A549 (cell line): ENCODE data around the gene RGS19. TPM values are rescaled to one million over a fixed set of nuclear protein-coding genes. Genes with fewer than 3 reads are reported as not detected.

Source experiments
- ATAC-seq, 2 experiments: fragments of 200-7000 bp in 1 of 2; fragments of >200 bp in 1 of 2; cut with Nextera tagmentation in 1 of 2; cut with Tn5 transposase in 1 of 2; 3 replicates each; pipeline versions ENCODE4 v1.8.0 to v1.9.1; 2018 to 2020; ENCODE audit warnings: mild to moderate bottlenecking in 1 of 2, moderate library complexity in 1 of 2
- CTCF ChIA-PET: fragments of 300-600 bp; sonication (Branson Sonifier 250); formaldehyde crosslinking; extraction: SDS; loops from one replicate; lab custom pipeline; 2021; ENCODE audit warnings: antibody characterized with exemption, inconsistent platforms; lab: Yijun Ruan, JAX
- POLR2A ChIA-PET: fragments of 350-600 bp; formaldehyde crosslinking; extraction: SDS; loops from one replicate; lab custom pipeline; 2021; ENCODE audit warnings: antibody characterized with exemption, inconsistent platforms; lab: Yijun Ruan, JAX
- DNase-seq, 2 experiments: peaks; one replicate each; pipeline versions ENCODE4 v3.0.0 to v3.0.0-alpha.2; 2011 to 2016; ENCODE audit warnings: low read depth in 1 of 2, low spot score in 1 of 2
- FAIRE-seq: peaks from 2 replicates; lab custom pipeline; 2011; peaks lifted over from hg19 to GRCh38; lab: Jason Lieb, UNC
- H3K27ac ChIP-seq, 2 experiments: fragments of >200 bp; sonication (Bioruptor Twin); formaldehyde crosslinking; 3 replicates each; pipeline ENCODE4 v1.5.1; 2016 to 2017
- H3K4me1 ChIP-seq: fragments of >200 bp; sonication (Bioruptor Twin); formaldehyde crosslinking; 3 replicates; pipeline ENCODE4 v1.6.1; 2016
- H3K4me2 ChIP-seq: fragments of >200 bp; sonication (Bioruptor Twin); formaldehyde crosslinking; 3 replicates; pipeline ENCODE4 v1.6.1; 2016
- H3K4me3 ChIP-seq: fragments of >200 bp; sonication (Bioruptor Twin); formaldehyde crosslinking; 3 replicates; pipeline ENCODE4 v1.5.1; 2016
- H3K9me3 ChIP-seq: fragments of >200 bp; sonication (Bioruptor Twin); formaldehyde crosslinking; 3 replicates; pipeline ENCODE4 v1.6.1; 2016
- CEBPB ChIP-seq, 2 experiments: fragments of >200 bp in 1 of 2; sonication (Bioruptor Twin) in 1 of 2; formaldehyde crosslinking in 1 of 2; IDR thresholded peaks; 2 replicates each; pipeline ENCODE4 v1.6.1; 2012 to 2016
- EHF ChIP-seq: fragments of 250-450 bp; sonication (Bioruptor Pico); IDR thresholded peaks from 2 replicates; pipeline ENCODE4 v1.5.0; 2020; ENCODE audit warnings: mild to moderate bottlenecking
- EHMT2 ChIP-seq: fragments of 200-600 bp; sonication (generic); IDR thresholded peaks from 2 replicates; pipeline ENCODE4 v1.6.1; 2016; ENCODE audit warnings: antibody characterized with exemption, low read depth, mild to moderate bottlenecking, moderate library complexity
- FOSL2 ChIP-seq, 2 experiments: fragments of 450-650 bp in 1 of 2; fragments of >200 bp in 1 of 2; sonication (Bioruptor Twin) in 1 of 2; formaldehyde crosslinking; IDR thresholded peaks; 2 replicates each; pipeline versions ENCODE4 v1.5.0 to v1.6.1; 2016 to 2020; ENCODE audit warnings: mild to moderate bottlenecking in 1 of 2, moderate library complexity in 1 of 2
- GATA3 ChIP-seq: IDR thresholded peaks from 2 replicates; pipeline ENCODE4 v1.6.1; 2012; ENCODE audit warnings: borderline replicate concordance
- HEYL ChIP-seq: fragments of 250-450 bp; sonication (Bioruptor Pico); IDR thresholded peaks from 2 replicates; pipeline ENCODE4 v1.8.0; 2021; ENCODE audit warnings: mild to moderate bottlenecking, moderate library complexity
- NFE2L2 ChIP-seq: fragments of 150-350 bp; conservative IDR thresholded peaks from 2 replicates; pipeline ENCODE4 v1.6.1; 2014; ENCODE audit warnings: low read length
- NPAS2 ChIP-seq: fragments of 250-450 bp; sonication (Bioruptor Pico); IDR thresholded peaks from 2 replicates; pipeline ENCODE4 v1.8.0; 2022; ENCODE audit warnings: mild to moderate bottlenecking, moderate library complexity, borderline replicate concordance
- RCOR1 ChIP-seq: fragments of 150-350 bp; IDR thresholded peaks from 2 replicates; pipeline ENCODE4 v1.6.1; 2014; ENCODE audit warnings: antibody characterized with exemption, low read length, low read depth
- REST ChIP-seq: fragments of 200-600 bp; sonication (generic); IDR thresholded peaks from 2 replicates; pipeline ENCODE4 v1.6.1; 2016; ENCODE audit warnings: antibody characterized with exemption, mild to moderate bottlenecking, moderate library complexity
- RFX5 ChIP-seq: fragments of 450-650 bp; IDR thresholded peaks from 2 replicates; pipeline ENCODE4 v1.7.1; 2014; ENCODE audit warnings: antibody characterized with exemption, mild to moderate bottlenecking, moderate library complexity
- RNF2 ChIP-seq: fragments of 200-600 bp; sonication (generic); IDR thresholded peaks from 2 replicates; pipeline ENCODE4 v1.6.1; 2016; ENCODE audit warnings: low read depth, mild to moderate bottlenecking, antibody characterized with exemption, moderate library complexity, borderline replicate concordance
- SMC3 ChIP-seq: fragments of >200 bp; sonication (Bioruptor Twin); formaldehyde crosslinking; IDR thresholded peaks from 3 replicates; pipeline ENCODE4 v1.6.1; 2018; ENCODE audit warnings: inconsistent platforms
- SREBF2 ChIP-seq: fragments of 450-650 bp; IDR thresholded peaks from 2 replicates; pipeline ENCODE4 v1.6.1; 2014; ENCODE audit warnings: mild to moderate bottlenecking, moderate library complexity
- TP53 ChIP-seq: fragments of 250-450 bp; sonication (Bioruptor Pico); IDR thresholded peaks from 2 replicates; pipeline ENCODE4 v1.5.0; 2021; ENCODE audit warnings: mild to moderate bottlenecking, moderate library complexity
- ZC3H11A ChIP-seq: fragments of 450-650 bp; IDR thresholded peaks from 2 replicates; pipeline ENCODE4 v1.6.1; 2014; ENCODE audit warnings: antibody characterized with exemption, mild to moderate bottlenecking
- ZFP36 ChIP-seq: fragments of 450-650 bp; IDR thresholded peaks from 2 replicates; pipeline ENCODE4 v1.6.1; 2014; ENCODE audit warnings: borderline replicate concordance; ENCODE audit not compliant: partially characterized antibody
- WGBS: methylation state at CpG from one replicate; pipeline ENCODE4 v1.1.6; 2017; ENCODE audit errors: missing lambda C conversion rate; 5-methylcytosine and 5-hydroxymethylcytosine counted together
- polyA plus RNA-seq, 4 experiments: library from polyadenylated mRNA; depleted of rRNA in 3 of 4; stranded (reverse); fragments of >200 nt; fragmentation: RNase III in 1 of 4; extraction: RNeasy Plus Mini Kit Qiagen cat#74134 plus additional on column Dnase treatment in 1 of 4; gene quantifications; 2 replicates in 3 of 4; 3 replicates in 1 of 4; pipeline ENCODE4 v1.2.3, GENCODE V29; 2011 to 2017
- TF ChIP-seq, protein P1 (sequence below): fragments of >200 bp; sonication (Bioruptor Twin); formaldehyde crosslinking; IDR thresholded peaks from 3 replicates; pipeline ENCODE4 v1.6.1; 2016

RGS19 gene
- polyA plus RNA-seq, 2 of the 4 experiments (the other 2 are of a cell fraction), result 13.8 to 18.8 TPM

DNA sequence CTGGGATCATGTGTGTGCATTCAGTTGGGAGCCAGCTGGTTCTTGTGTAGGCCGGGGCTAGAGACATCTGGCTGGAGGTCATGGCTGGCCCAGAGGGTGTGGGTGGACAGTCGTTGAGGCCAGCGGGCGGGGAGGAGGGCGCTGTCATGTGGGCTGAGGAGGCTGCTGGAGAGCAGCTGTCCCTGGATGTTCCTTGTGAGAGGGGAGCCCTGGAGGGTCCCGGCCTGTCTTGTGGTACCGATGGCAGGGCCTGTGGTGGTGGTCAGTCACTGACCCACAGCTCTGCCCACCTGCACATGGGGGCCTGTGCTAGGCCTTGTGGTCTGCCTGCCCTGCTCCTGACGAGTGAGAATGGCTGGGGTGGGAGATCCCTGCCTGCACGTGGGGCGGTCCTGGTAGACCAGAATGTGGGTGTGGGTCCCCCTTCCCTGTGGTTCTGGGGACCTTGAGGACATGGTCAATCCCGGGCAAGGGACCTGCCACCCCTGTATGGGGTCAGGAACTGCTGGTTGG is 45.3 kb downstream of the RGS19 start:
- POLR2A ChIA-PET, result no interaction called here
- CTCF ChIA-PET, result interaction anchor here (2.2 to 2.4 kb wide), 2 partner anchors 24 to 86 kb away, joined by 4 to 9 read pairs; no protein-coding TSS in a partner anchor

GRCh38 chr20:64032706-64033624 is 46.4 kb downstream of the RGS19 start:
- WGBS, result 90% methylated on average over 31 of the region's 31 CpGs
- POLR2A ChIA-PET, result no interaction called here

More for the DNA sequence above, 45.3 kb downstream of the RGS19 start:
- FAIRE-seq, result no peak
- Histone ChIP-seq H3K9me3 (no peaks in the 10 kb centered on the region), H3K4me1 (peaks cover 8% of the 10 kb centered on the region; the same call in 2 of the 3 replicates), H3K4me3 (no peak overlapping the region), H3K27ac (no peak overlapping the region), H3K4me2 (no peak overlapping the region)
- no peak for ATAC-seq
- DNase-seq, result no peak
- TF ChIP-seq HEYL (CRISPR knock-in tag), result no peak
- TF ChIP-seq RCOR1, result no peak
- no peak for TF ChIP-seq RNF2
- TF ChIP-seq EHF (CRISPR knock-in tag), result no peak
- no peak for TF ChIP-seq EHMT2
- no peak for TF ChIP-seq TP53 (CRISPR knock-in tag)
- no peak for TF ChIP-seq ZC3H11A
- TF ChIP-seq REST, result no peak
- TF ChIP-seq, protein P1, sequence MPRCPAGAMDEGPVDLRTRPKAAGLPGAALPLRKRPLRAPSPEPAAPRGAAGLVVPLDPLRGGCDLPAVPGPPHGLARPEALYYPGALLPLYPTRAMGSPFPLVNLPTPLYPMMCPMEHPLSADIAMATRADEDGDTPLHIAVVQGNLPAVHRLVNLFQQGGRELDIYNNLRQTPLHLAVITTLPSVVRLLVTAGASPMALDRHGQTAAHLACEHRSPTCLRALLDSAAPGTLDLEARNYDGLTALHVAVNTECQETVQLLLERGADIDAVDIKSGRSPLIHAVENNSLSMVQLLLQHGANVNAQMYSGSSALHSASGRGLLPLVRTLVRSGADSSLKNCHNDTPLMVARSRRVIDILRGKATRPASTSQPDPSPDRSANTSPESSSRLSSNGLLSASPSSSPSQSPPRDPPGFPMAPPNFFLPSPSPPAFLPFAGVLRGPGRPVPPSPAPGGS, result no peak
- no peak for TF ChIP-seq NPAS2 (CRISPR knock-in tag)
- TF ChIP-seq NFE2L2, result no peak
- TF ChIP-seq SREBF2, result no peak
- 98% methylated on average over 7 of the region's 11 CpGs for WGBS

DNA sequence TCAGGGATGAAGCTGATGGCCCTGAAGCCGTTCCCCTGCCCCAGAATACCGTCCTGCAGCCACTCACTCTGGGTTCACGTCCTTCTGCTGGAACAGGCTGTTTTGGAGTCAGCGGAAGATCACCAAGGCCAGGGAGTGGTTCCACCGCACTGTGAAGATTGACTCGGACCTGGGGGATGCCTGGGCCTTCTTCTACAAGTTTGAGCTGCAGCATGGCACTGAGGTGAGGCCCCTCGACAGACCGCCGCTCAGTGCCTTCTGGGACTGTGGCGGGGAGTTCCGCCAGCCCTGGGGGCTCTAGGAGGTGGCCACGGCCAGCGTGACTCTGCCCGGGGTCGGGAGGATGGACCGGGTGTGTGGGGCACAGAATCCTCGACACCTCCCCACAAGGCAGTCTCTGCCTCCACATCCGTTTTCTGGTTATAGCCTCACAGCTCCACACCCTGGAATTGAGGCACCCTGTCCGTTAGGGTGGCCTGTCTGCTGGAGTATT is 47.5 kb downstream of the RGS19 start:
- POLR2A ChIA-PET, result no interaction called here

More at GRCh38 chr20:64032706-64033624, 46.4 kb downstream of the RGS19 start:
- Histone ChIP-seq H3K4me1 (peaks cover 5% of the 10 kb centered on the region; the same call in 2 of the 3 replicates), H3K27ac (no peak overlapping the region), H3K9me3 (no peaks in the 10 kb centered on the region), H3K4me2 (no peak overlapping the region), H3K4me3 (no peak overlapping the region)
- FAIRE-seq, result no peak
- CTCF ChIA-PET, result interaction anchor here (0.7 to 2.4 kb wide), 4 partner anchors 25 to 87 kb away, joined by 3 to 9 read pairs (median 4); no protein-coding TSS in a partner anchor
- ATAC-seq, result no peak
- DNase-seq, result no peak
- TF ChIP-seq CEBPB (IDR thresholded peaks at IDR 0.05) (no peak), RFX5 (no peak)

More for the DNA sequence above, 47.5 kb downstream of the RGS19 start:
- H3K27ac ChIP-seq, result no peak overlapping the region
- ATAC-seq (no peak), FAIRE-seq (no peak), DNase-seq (no peak)
- H3K4me1 ChIP-seq, result 0 out of 3 replicates have a peak, but pooled peaks cover 2% of the 10 kb centered on the region
- CTCF ChIA-PET, result interaction anchor here (1.4 to 1.5 kb wide), 2 partner anchors 9 to 58 kb away, joined by 4 read pairs; no protein-coding TSS in a partner anchor
- TF ChIP-seq GATA3, result no peak
- no peak for TF ChIP-seq SMC3
- TF ChIP-seq FOSL2 (IDR thresholded peaks at IDR 0.05), result no peak
- TF ChIP-seq FOSL2 (CRISPR knock-in tag; IDR thresholded peaks at IDR 0.05), result no peak
- TF ChIP-seq ZFP36, result no peak
- no peak overlapping the region for H3K4me2 ChIP-seq
- H3K4me3 ChIP-seq, result no peak overlapping the region
- no peaks in the 10 kb centered on the region for H3K9me3 ChIP-seq
- WGBS, result 91% methylated on average over 19 of the region's 19 CpGs
